GM12878 (cell line): ENCODE results near the gene POC1B. TPM values are rescaled to one million over a fixed set of nuclear protein-coding genes. Genes with fewer than 3 reads are reported as not detected.

ENCODE experiments used
- BCL11A ChIP-seq: IDR thresholded peaks from 2 replicates; pipeline ENCODE4 v1.6.1; 2011; ENCODE audit warnings: low read depth, low read length
- BCL3 ChIP-seq: IDR thresholded peaks from 2 replicates; pipeline ENCODE4 v1.6.1; 2011; ENCODE audit warnings: borderline replicate concordance, low read depth, mild to moderate bottlenecking, moderate library complexity, low read length; ENCODE audit not compliant: insufficient read depth, poor library complexity, severe bottlenecking
- CBFB ChIP-seq: IDR thresholded peaks from 2 replicates; pipeline ENCODE4 v1.6.1; 2016; ENCODE audit warnings: antibody characterized with exemption, low read depth
- CHD1 ChIP-seq: IDR thresholded peaks from 2 replicates; pipeline ENCODE4 v1.6.1; 2012; ENCODE audit warnings: low read depth, low read length, improper control_type of control experiment
- CREB1 ChIP-seq: IDR thresholded peaks from 2 replicates; pipeline ENCODE4 v1.6.1; 2012; ENCODE audit warnings: low read depth, mild to moderate bottlenecking, inconsistent platforms
- CTCF ChIP-seq, 3 experiments: IDR thresholded peaks in 2 of 3; conservative IDR thresholded peaks in 1 of 3; 2 replicates each; pipeline ENCODE4 v1.5.1; 2011; ENCODE audit warnings: low read depth in 3 of 3, low read length in 3 of 3, mild to moderate bottlenecking in 3 of 3, control low read depth in 2 of 3, moderate library complexity in 2 of 3, inconsistent platforms in 1 of 3, mixed read lengths in 1 of 3; ENCODE audit not compliant: control insufficient read depth in 2 of 3, insufficient read depth in 1 of 3; ENCODE audit errors: extremely low read depth in 1 of 3
- DPF2 ChIP-seq: fragments of 450-650 bp; IDR thresholded peaks from 2 replicates; pipeline ENCODE4 v1.6.1; 2017; ENCODE audit warnings: mild to moderate bottlenecking
- EZH2 ChIP-seq: IDR thresholded peaks from 2 replicates; pipeline ENCODE4 v1.6.1; 2012; ENCODE audit warnings: low read depth, mild to moderate bottlenecking, control low read depth, inconsistent platforms, low read length, borderline replicate concordance; ENCODE audit not compliant: control insufficient read depth
- HCFC1 ChIP-seq: fragments of 150-350 bp; IDR thresholded peaks from 2 replicates; pipeline ENCODE4 v1.6.1; 2014; ENCODE audit warnings: low read length
- HDGF ChIP-seq: fragments of 450-650 bp; IDR thresholded peaks from 2 replicates; pipeline ENCODE4 v1.6.1; 2016; ENCODE audit warnings: antibody characterized with exemption
- IRF3 ChIP-seq: fragments of 450-650 bp; IDR thresholded peaks from 2 replicates; pipeline ENCODE4 v1.6.1; 2014; ENCODE audit warnings: mild to moderate bottlenecking
- MLLT1 ChIP-seq: fragments of 450-650 bp; IDR thresholded peaks from 2 replicates; pipeline ENCODE4 v1.6.1; 2016; ENCODE audit warnings: mild to moderate bottlenecking
- MTA2 ChIP-seq: fragments of 450-650 bp; IDR thresholded peaks from 2 replicates; pipeline ENCODE4 v1.6.1; 2016; ENCODE audit warnings: low read depth, mild to moderate bottlenecking, moderate library complexity
- NBN ChIP-seq: fragments of 450-650 bp; IDR thresholded peaks from 2 replicates; pipeline ENCODE4 v1.6.1; 2016
- RB1 ChIP-seq: fragments of 450-650 bp; formaldehyde crosslinking; IDR thresholded peaks from 2 replicates; pipeline ENCODE4 v1.6.1; 2017; ENCODE audit warnings: mild to moderate bottlenecking, borderline replicate concordance
- RFX5 ChIP-seq: IDR thresholded peaks from 2 replicates; pipeline ENCODE4 v1.6.1; 2011; ENCODE audit warnings: low read depth, low read length, improper control_type of control experiment
- YBX1 ChIP-seq: fragments of 450-650 bp; IDR thresholded peaks from 2 replicates; pipeline ENCODE4 v1.6.1; 2016; ENCODE audit warnings: antibody characterized with exemption
- ZBTB11 ChIP-seq: fragments of 450-650 bp; formaldehyde crosslinking; IDR thresholded peaks from 2 replicates; pipeline ENCODE4 v1.5.0; 2022; ENCODE audit warnings: mild to moderate bottlenecking, missing genetic modification characterization
- polyA plus RNA-seq, 11 experiments: library from polyadenylated mRNA; depleted of rRNA in 4 of 11; unstranded in 6 of 11; stranded (reverse) in 5 of 11; fragments of >200 nt; fragmentation: Nextera tagmentation in 4 of 11; fragmentation: Illumina TruSeq in 1 of 11; extraction: Ambion mirVana in 4 of 11; extraction: Trizol in 1 of 11; gene quantifications; 1 replicate in 1 of 11; 2 replicates in 10 of 11; pipeline versions ENCODE4 v1.2.1 to v1.2.3, GENCODE V29; 2011 to 2016; ENCODE audit warnings: inconsistent platforms in 2 of 11, missing spikeins in 2 of 11, low read depth in 1 of 11
- total RNA-seq, 4 experiments: library from RNA; depleted of rRNA in 3 of 4; stranded (reverse); fragments of >200 nt in 3 of 4; fragmentation: Illumina TruSeq in 1 of 4; extraction: Trizol in 1 of 4; gene quantifications; 2 replicates each; pipeline versions ENCODE4 v1.2.1 to v1.2.3, GENCODE V29; 2013 to 2021

Gene POC1B
- total and polyA plus RNA-seq, 10 of the 15 experiments (the other 5 are each of a cell fraction or from before 2014, with no cell fraction given): 4.4 to 17.8 (median 11.3) TPM

GRCh38 chr12:89525824-89526770, at the start of gene POC1B (continued):
- peak; percentile 99; the same call in 1 of the 2 replicates for TF ChIP-seq RB1
- peak; percentile 90 for TF ChIP-seq ZBTB11 (CRISPR knock-in tag)
- peak; percentile 96 for TF ChIP-seq CREB1
- no peak for TF ChIP-seq RFX5
- TF ChIP-seq EZH2: no peak
- peak; percentile 100 for TF ChIP-seq MLLT1
- peak; percentile 19; the same call in 1 of the 2 replicates for TF ChIP-seq CBFB
- TF ChIP-seq IRF3: no peak; the same call in 1 of the 2 replicates
- peak; percentile 96 for TF ChIP-seq NBN
- no peak for TF ChIP-seq CHD1
- peak; percentile 65 for TF ChIP-seq HCFC1
- no peak for TF ChIP-seq YBX1
- TF ChIP-seq MTA2: peak; percentile 37; the same call in 1 of the 2 replicates
- TF ChIP-seq CTCF (IDR thresholded peaks at IDR 0.05 in 2 of 3, conservative IDR thresholded peaks at IDR 0.05 in 1 of 3; ENCODE audit: control insufficient read depth in 2 of 3, extremely low read depth in 1 of 3, insufficient read depth in 1 of 3, low read depth in 3 of 3, low read length in 3 of 3): 0 out of 6 replicates have a peak, but pooled peaks of 1 of the 3 experiments have one; percentile 10
- no peak for TF ChIP-seq DPF2
- no peak for TF ChIP-seq BCL11A
- TF ChIP-seq HDGF: peak; percentile 73; the same call in 1 of the 2 replicates
- no peak for TF ChIP-seq BCL3
